Fibroblast of skin of abdomen (primary cell): ENCODE measurements around the gene APOL4.
A peak's percentile ranks its signal among the peaks of the same experiment; 100 is the strongest.
"Not testable (repeated sequence)": the region's sequence is repeated elsewhere in the genome, so short reads cannot be mapped to it uniquely, and the experiment has no call there.

Source experiments
- DNase-seq: peaks from one replicate; pipeline ENCODE4 v3.0.0-alpha.2; 2013

Gene APOL4

DNA sequence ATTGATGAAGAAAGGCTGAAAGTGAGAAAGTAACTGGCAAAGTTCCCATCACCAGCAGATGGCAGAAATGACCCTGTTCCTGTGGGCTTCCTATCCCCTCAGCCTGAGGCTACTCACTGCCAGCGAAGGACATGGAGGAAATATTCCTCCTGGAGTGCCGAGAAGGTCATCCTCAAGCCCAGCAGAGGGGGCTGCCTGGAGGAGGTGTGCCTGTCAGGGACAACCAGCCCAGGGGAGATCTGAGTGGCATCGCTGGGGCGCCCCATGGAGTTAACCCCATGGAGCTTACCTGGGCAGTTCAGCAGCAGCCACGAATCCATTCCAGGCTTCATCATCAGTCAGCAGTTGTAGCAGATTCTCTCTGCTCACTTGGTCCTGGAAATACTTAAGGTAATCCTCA is 29.4 kb upstream of the APOL4 start:
- not testable (repeated sequence) for DNase-seq

DNA sequence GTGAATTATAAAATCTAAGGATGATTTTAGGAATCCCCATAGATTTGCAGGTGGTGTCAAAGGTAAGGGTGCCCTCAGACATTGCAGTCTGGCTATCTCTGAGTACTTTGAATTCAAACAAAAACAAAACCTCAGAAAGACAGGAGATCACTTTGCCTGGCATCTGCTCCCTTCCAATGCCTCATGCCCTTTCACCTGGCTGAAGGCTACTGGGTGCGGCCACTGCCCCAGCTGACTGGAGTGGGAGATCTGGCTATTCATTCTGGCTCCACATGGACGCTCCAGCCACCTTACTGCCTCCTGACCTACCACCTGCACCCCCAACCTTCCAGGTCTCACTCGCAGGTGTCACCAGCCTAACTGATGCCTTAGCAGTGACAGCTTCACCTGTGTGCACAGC is 28.0 kb upstream of the APOL4 start:
- not testable (repeated sequence) for DNase-seq

GRCh38 chr22:36228944-36229343 is 27.3 kb upstream of the APOL4 start:
- no peak for DNase-seq

DNA sequence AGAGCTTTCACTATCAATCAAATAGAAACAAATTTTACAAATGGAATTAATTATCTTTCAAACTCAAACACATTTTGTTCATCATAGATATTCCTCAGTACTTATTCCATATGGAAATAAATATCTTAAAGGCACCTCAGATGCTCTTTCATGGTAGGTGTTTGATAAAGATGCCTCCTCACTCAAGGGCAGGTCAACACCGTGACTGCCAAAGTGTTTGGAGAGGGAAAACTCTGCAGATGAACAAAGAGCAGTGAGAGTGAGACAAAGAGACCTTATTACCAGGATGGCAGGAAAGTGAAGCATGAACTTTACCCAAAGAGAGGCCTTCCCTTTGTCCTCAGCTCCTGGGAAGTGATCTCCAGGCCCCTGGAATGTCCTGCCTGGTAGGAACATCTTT is 26.8 kb upstream of the APOL4 start:
- not testable (repeated sequence) for DNase-seq

DNA sequence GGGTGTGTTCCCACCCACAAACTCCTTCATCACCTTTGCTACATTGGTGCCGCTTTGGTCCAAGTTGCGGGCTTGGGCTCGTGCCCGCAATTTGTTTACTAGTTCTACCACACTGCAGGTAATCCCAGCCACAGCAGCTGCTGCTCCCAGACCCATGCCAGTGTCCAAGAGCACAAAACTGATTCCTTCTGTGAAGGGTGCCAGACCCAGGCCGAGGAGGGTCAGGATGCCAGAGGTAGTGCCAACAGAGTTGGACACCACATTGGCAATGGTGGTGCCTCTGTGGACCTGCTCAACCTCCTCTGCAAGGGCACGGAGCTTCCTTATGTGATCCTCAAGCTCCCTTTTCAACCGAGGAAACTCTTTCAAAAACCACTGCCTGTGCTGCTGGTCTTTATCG is 26.2 kb upstream of the APOL4 start:
- DNase-seq, result no peak

- no peak for DNase-seq
Measured at GRCh38 chr22:36227396-36227795, 25.8 kb upstream of the APOL4 start.

DNA sequence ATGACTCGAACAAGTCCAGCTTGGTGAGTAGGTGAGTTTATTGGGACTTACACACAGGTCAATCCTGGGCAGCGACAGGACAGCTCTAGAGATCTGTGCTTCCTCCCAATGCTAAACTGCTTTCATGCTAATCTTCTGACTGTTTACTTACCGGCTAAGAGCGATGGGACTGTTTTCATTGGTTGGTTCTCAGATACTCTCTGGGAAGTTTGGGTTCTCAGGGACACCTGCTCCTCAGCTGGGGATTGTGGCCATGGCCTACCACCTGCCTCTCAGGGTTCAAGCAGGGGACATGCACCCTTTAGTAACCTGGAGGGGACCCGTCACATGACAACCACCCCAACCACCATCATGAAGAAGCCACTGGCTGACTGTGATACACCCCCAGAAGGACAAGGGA is 24.6 kb upstream of the APOL4 start:
- no peak for DNase-seq

DNA sequence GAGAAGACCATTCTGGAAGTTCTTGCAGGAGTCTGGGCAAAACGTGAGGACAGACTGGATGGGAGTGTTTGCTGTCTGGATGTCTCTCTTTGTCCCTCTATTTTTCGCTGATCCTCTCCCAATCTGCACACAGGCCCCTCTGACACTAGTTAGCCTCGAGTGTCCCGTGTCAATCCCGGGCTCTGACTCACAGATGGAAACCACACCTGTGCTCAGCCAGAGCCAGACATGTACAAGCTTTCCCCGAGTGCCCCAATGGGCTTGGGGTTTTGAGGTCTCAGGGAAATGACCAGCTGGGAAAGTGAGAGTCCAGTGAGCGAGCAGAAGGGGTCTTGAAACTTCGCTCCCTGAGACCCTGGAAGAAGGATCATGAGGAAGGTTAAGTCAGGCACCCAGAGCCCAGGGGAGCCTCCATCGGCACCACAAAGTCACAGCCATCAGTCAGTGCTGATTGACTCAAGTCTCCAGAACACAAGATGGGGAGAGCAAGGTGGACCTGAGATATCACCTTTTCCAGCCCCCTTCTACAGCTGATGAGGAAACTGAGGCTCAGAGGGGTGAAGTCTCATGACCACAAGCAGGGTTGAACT is 23.8 kb upstream of the APOL4 start:
- no peak for DNase-seq

- DNase-seq, result no peak
Measured at GRCh38 chr22:36224245-36224644, 22.6 kb upstream of the APOL4 start.

DNA sequence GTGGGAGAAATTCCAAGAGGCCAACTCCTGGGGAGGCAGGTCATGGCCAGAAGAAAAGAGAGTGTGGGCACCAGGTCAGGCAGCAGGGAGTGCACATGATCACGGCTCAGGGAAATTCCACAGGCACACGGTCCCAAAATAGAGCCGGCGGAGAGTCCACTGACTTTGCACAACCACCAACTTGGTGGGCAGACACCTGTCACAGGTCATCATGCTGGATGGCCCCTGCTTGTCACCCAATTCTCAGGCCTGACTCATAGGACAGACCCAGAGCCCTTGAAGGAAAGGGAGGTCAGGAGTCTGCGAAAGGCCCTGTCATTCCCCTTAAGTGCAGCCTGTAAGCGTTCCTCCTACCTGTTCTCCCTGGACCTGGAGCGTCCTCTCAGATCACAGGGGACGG is 21.9 kb upstream of the APOL4 start:
- no peak for DNase-seq

DNA sequence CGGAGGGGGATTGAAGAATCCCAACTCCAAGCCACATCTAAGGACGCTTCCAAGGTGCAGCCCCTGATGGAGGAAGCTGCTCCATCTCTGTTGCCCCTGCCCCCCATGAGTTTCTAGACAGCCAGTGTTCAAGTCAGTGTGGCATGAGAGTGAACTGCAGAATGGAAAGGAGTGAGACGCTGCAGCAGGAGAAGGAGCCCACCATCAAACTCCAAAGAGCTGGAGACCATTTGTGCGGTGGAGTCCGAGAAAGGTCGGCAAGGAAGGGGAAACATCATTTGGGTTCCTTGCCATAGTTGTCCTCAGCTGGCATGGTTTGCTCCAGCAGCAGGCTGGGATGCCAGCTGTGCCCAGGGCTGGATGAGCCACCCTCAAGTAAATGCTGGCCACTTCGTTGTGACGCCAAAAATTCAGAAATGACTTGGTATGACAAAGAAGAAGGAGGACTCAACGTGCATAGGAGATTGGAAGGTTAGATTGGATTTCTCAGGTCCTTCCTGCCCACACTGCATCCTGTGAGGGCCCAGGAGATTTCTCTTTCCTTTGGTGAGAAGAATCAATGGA is 21.4 kb upstream of the APOL4 start:
- no peak for DNase-seq

DNA sequence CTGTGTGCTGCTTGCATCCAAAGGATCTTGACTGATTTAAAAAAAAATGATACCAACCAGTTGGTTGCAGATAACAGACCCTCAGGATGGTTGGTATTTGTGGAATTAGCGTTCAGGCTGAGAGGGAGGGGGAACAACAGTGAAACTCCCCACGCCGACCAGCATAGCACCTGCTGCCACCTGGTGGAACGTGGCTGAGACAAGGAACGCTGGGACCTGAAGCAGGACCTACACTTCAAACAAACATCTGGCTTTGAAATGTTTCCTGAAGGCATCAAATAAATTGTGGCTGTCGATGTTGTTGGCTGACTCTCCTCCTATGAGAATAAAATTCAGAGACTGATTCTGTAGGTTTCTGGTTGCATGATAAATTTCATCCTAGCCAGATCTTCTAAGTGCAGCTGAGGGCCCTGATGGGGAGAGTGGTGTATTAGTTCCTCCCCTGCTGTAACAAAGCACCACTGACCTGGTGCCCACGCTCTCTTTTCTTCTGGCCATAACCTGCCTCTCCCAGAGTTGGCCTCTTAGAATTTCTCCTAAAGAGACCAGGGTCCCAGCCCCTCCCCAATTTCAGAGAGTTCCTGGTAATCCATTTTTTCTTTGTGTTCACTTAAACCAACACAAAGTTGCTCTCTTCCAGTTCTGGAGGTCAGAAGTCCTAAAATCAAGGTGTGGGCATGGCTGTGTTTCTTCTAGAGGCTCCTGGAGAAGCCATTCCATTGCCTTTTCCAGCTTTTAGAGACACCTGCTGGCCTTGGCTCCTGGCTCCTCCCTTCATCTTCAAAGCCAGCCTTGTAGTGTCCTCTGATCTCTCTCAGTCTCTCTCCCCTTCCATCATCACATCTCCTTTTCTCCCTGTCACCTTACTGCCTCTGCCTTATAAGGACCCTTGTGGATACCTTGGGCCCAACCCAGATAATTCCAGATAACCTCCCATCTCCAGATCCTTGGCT is 20.5 kb upstream of the APOL4 start:
- peak; percentile 30 for DNase-seq

DNA sequence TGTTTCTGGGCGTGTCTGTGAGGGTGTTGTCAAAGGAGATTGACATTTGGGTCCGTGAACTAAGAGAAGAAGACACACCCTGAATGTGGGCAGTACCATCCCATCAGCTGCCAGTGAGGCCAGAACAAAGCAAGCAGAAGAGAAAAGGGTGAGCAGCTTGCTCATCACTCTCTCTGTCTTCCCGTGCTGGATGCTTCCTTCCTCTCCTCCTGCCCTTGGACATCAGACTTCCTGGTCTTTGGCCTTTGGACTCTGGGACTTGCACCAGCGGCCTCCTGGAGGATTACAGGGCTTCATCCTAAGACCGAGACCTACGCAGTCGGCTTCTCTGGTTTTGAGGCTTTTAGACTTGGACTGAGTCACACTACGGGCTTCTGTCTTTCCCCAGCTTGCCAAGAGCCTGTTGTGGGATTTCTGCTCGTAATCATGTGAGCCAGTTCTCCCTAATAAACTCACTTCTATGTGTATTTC is 18.9 kb upstream of the APOL4 start:
- DNase-seq, result peak; percentile 33

DNA sequence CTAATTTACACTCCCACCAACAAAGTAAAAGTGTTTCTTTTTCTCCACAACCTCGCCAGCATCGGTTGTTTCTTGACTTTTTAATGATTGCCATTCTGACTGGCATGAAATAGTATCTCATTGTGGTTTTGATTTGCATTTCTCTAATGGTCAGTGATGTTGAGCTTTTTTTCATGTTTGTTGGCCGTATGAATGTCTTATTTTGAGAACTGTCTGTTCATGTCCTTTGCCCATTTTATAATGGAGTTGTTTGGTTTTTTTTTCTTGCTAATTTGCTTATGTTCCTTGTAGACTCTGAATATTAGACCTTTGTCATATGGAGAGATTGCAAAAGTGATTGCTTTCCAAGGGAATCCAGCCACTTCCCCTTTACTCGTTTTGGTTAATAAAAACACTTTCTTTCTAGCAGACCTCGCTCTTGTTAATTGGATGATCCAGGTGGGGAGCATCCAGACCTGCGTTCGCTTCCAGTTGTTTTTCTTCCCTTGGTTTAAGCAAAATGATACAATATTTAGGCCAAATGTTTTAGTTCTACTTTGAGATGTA is 17.1 kb upstream of the APOL4 start:
- DNase-seq, result no peak

DNA sequence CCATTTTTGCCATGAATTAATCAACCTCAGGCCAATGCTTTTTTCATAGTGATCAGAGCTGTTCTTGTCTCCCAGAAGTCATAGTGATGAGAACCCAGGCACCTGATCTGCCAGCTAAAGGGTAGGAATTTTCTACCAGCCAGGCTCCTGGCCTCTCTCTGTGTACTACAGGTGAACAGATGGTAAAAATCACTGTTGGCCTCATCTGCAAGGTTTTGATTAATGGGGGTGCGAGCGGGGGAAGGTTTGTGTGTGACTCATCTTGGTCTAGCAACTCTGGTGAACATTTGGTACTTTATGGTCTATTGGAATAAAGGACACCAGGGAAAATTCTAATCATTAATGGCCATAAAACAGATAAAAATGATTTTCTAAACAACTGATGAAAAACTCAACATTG is 14.4 kb upstream of the APOL4 start:
- no peak for DNase-seq

DNA sequence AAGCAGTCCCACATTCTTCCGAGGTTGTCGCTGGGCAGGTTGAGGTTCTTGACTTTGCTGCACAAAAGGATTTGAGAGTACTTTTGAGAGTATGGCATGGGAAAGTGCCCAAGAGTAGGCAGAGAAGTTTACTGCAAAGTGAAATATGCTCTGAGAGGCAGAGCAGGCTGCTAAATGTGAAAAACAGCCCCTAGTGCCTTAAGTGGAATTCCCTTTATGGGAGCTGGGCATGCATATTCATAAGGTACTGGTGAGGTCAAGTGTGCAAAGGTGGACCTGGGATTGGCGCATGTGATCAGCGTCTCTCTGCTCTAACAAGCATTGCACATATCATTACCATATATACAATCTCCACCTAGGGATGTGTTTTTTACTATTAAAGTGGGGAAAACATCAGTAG is 12.0 kb upstream of the APOL4 start:
- no peak for DNase-seq

DNA sequence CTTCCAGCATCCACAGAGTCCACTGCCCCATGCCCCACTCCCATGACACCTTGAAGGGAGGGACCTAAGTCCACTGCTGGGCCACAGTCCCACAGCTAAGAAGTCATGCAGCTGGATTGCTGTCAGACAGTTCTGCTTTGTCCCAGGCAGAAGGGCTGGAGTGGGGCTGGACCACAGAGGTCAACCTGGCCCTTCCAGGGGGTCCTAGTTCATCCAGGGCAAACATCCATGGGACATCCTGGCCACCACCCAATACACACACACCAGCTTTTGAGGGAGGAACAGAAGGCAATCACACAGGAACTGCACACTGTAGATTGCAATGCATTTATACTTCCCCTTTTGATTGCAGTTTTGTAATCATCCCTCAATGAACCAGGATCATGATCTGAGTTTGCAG is 11.3 kb upstream of the APOL4 start:
- no peak for DNase-seq

GRCh38 chr22:36211237-36211861 is 9.7 kb upstream of the APOL4 start:
- peak; percentile 59 for DNase-seq

GRCh38 chr22:36210224-36210623 is 8.6 kb upstream of the APOL4 start:
- no peak for DNase-seq

DNA sequence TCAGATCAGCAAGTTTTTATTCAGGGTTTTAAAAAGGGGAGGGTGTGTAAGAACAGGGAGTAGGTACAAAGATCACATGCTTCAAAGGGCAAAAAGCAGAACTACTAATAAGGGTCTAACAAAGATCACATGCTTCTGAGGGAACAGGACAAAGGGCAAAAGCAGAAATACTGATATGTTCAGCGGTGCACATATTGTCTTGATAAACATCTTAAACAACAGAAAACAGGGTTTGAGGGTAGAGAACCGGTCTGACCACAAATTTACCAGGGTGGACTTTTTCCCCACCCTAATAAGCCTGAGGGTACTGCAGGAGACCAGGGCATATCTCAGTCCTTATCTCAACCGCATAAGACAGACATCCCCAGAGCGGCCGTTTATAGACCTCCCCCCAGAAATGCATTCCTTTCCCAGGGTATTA is 7.9 kb upstream of the APOL4 start:
- not testable (repeated sequence) for DNase-seq

DNA sequence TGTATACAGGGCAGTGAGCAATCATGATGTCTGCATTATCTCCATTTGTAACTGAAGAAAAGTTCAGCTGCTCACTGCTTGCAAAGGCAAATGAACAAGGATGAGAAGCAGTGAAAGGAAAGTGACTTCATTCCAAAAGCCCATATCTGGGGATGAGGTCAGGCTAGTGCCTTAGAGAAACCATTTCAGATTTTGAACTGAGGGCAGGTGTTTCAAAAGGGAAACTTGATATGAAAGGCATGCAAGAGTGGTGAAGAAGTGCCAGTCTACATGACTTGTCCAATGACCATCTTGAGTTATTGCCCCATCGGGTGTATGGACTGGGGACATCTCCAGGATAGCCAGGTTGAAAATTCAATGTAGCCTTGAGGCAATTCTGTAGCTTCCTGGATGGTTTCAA is 7.3 kb upstream of the APOL4 start:
- no peak for DNase-seq

DNA sequence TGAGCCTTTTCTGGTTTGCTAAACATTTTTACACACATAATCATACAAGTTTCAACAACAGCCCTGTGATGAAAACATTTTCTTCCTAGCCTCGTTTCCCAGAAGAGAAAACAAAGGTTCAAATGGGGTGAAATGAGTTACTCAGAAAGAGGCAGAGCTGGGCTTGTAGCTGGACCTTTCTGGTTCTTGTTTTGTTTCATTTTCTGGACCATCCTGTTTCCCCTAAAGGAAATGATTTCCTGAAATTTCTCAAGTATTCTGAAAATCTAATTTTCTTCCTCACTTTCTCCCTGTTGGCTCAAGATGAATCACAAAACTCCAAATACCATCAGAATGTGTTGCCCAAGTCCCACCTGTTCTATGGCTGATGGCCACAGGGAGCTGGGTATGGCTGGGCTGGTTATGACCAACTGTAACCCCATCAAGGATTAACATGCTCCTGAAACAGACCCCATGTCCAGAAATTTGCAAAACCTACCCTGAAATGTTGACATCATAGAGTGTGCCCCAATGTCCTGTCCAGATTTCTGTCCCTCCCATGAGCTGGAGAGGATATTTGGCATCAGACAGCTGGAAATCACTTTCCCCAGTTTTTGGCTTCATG is 6.7 kb upstream of the APOL4 start:
- no peak for DNase-seq

- no peak for DNase-seq
Measured at GRCh38 chr22:36206255-36206654, 4.6 kb upstream of the APOL4 start.
